NB4 (cell line): ENCODE data around the gene MRPS7.
A peak's percentile ranks its signal among the peaks of the same experiment; 100 is the strongest.

Experiments used
- DNase-seq: peaks from one replicate; pipeline ENCODE4 v3.0.0; 2010; ENCODE audit warnings: low read depth
- H3K4me3 ChIP-seq: one replicate; pipeline ENCODE4 v1.5.1; 2011; ENCODE audit warnings: mild to moderate bottlenecking, low read depth, low read length, moderate library complexity
- MYC ChIP-seq: IDR thresholded peaks from 2 replicates; pipeline ENCODE4 v1.6.1; 2011; ENCODE audit warnings: low read depth, low read length
- POLR2A ChIP-seq: IDR thresholded peaks from 2 replicates; pipeline ENCODE4 v1.6.1; 2011; ENCODE audit warnings: mild to moderate bottlenecking; ENCODE audit not compliant: insufficient read length; ENCODE audit errors: extremely low read depth
- TF ChIP-seq, protein P1 (sequence below): IDR thresholded peaks from 2 replicates; pipeline ENCODE4 v1.6.1; 2011; ENCODE audit warnings: low read depth, low read length
- TF ChIP-seq, protein P2 (sequence below): IDR thresholded peaks from one replicate; pipeline ENCODE4 v1.5.1; 2012; ENCODE audit warnings: low read depth, low read length

The MRPS7 gene

DNA sequence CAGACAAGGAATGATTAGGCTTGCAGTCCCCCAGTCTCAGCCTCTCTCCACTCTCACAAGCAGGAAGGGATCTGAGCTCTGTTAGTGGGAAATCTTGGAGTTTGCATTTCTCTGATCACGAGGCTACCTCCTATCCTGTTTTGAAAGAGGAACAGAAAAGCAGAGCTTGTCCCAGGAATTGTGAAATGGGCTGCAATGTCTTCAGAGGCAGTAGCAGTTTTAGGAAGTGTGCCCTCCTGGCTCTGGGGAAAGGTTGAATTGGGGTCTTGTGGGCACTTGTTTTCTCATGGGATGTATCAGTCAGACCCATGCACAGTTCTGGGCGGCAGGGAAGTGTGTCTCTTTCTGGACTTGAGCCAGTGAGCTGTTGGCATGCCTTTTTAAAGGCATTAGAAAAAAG lies 33.4 kb upstream of the MRPS7 start:
- no peak overlapping the region for H3K4me3 ChIP-seq
- peak; percentile 85 for DNase-seq

DNA sequence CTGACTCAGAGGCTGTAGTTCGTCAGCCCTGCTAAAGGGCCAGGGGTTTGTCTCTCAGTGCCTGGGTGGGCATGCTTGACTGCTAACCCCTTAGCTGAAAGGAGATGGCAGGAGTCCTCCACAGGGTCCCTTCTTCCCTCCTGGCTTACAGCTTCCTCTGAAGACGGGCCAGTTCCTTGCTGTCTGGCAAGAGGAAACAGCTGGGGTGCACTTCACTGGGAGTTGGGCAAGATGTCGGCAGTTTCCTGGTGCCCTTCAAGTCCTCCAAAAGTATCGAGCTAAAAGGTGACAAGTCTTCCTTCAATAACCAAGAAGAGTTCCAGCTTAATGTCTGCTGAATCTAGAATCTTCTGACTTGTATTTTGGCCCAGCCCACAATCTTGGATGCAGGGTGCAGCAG lies 32.8 kb upstream of the MRPS7 start:
- DNase-seq: peak; percentile 61
- TF ChIP-seq MYC: no peak
- no peak for TF ChIP-seq POLR2A
- TF ChIP-seq, protein P1, sequence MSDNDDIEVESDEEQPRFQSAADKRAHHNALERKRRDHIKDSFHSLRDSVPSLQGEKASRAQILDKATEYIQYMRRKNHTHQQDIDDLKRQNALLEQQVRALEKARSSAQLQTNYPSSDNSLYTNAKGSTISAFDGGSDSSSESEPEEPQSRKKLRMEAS: no peak
- TF ChIP-seq, protein P2, sequence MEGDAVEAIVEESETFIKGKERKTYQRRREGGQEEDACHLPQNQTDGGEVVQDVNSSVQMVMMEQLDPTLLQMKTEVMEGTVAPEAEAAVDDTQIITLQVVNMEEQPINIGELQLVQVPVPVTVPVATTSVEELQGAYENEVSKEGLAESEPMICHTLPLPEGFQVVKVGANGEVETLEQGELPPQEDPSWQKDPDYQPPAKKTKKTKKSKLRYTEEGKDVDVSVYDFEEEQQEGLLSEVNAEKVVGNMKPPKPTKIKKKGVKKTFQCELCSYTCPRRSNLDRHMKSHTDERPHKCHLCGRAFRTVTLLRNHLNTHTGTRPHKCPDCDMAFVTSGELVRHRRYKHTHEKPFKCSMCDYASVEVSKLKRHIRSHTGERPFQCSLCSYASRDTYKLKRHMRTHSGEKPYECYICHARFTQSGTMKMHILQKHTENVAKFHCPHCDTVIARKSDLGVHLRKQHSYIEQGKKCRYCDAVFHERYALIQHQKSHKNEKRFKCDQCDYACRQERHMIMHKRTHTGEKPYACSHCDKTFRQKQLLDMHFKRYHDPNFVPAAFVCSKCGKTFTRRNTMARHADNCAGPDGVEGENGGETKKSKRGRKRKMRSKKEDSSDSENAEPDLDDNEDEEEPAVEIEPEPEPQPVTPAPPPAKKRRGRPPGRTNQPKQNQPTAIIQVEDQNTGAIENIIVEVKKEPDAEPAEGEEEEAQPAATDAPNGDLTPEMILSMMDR: no peak
- no peak overlapping the region for H3K4me3 ChIP-seq

More for the DNA sequence above, 33.4 kb upstream of the MRPS7 start:
- TF ChIP-seq, protein P2: no peak
- TF ChIP-seq POLR2A: no peak
- no peak for TF ChIP-seq MYC

DNA sequence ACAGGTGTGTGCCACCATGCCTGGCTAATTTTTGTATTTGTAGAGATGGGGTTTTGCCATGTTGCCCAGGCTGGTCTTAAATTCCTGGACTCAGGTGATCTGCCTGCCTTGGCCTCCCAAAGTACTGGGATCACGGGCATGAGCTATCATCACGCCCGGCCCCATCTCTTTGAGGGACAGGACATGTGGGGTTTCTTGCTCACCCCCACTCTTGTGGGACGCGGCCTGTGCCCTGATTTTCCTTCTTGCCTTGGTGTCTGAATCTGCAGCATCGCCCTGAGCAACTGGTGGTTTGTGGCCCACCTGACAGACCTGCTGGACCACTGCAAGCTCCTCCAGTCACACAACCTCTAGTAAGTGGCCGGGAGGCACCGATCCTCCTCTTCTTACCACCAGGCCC lies 30.6 kb upstream of the MRPS7 start:
- no peak for DNase-seq
- H3K4me3 ChIP-seq: no peak overlapping the region
- TF ChIP-seq POLR2A: no peak
- TF ChIP-seq, protein P2: no peak
- TF ChIP-seq MYC: no peak
- TF ChIP-seq, protein P1: no peak

DNA sequence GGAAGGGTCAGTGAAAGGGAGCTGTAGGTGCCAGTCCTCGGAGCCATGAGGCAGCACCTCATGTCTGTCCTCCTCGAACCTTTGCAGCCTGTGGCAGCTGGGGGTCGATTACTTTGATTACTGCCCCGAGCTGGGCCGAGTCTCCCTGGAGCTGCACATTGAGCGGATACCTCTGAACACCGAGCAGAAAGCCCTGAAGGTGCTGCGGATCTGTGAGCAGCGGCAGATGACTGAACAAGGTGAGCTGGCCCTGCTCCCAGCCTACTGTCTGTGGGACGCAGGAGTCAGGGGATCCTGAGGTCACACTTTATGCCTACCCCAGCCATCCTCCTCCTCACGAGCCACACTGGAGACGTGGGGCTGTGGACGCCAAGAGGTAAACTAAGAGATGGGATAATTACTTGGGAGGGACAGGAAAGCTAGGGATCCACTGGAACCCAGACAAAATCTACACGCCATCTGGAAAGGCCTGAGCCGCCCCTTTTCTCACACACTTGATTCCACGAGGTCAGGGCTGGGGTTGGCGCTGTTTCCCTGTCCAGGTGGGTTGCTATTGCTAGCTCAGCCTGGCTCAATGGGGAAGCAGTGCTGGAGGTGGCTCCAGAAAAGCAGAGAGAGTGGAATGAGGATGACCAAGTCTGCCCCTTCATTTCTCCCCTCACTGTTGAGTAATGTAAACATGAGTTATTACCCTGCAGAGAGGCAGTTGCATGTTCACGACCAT lies 29.8 kb upstream of the MRPS7 start:
- TF ChIP-seq POLR2A (no peak), MYC (no peak)
- TF ChIP-seq, protein P2: no peak
- TF ChIP-seq, protein P1: no peak
- no peak for DNase-seq
- H3K4me3 ChIP-seq: no peak overlapping the region

DNA sequence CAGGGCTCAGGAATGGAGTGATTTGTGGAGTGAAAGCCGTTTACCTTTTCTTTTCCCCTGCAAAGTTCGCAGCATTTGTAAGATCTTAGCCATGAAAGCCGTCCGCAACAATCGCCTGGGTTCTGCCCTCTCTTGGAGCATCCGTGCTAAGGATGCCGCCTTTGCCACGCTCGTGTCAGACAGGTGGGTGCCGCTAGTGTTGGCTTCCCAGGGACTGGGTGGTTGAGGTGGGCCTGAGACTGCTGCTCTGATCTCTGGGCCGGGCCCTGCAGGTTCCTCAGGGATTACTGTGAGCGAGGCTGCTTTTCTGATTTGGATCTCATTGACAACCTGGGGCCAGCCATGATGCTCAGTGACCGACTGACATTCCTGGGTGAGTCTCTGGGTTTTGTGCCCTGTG lies 28.9 kb upstream of the MRPS7 start:
- H3K4me3 ChIP-seq: no peak overlapping the region
- DNase-seq: no peak
- TF ChIP-seq, protein P2: no peak
- TF ChIP-seq, protein P1: no peak
- TF ChIP-seq MYC (no peak), POLR2A (no peak)
